Type B pancreatic cell (in vitro differentiated cells): ENCODE data around the gene VPS52. TPM values are rescaled to one million over a fixed set of nuclear protein-coding genes. Genes with fewer than 3 reads are reported as not detected.

Experiments used
- DNase-seq: peaks from one replicate; pipeline ENCODE4 v3.0.0; 2021; ENCODE audit warnings: mixed read lengths; ENCODE audit not compliant: unreplicated experiment; ENCODE audit errors: extremely low spot score
- H3K27ac Mint-ChIP-seq: 2 replicates; pipeline ENCODE4 v1.8.0; 2021; ENCODE audit warnings: mild to moderate bottlenecking, mixed read lengths
- H3K27me3 Mint-ChIP-seq: 2 replicates; pipeline ENCODE4 v1.8.0; 2021; ENCODE audit warnings: mixed read lengths
- H3K36me3 Mint-ChIP-seq: 2 replicates; pipeline ENCODE4 v1.8.0; 2021; ENCODE audit warnings: mixed read lengths
- H3K4me1 Mint-ChIP-seq: one replicate; pipeline ENCODE4 v1.8.0; 2021; ENCODE audit warnings: mixed read lengths; ENCODE audit not compliant: unreplicated experiment
- H3K4me3 Mint-ChIP-seq: 2 replicates; pipeline ENCODE4 v1.8.0; 2021; ENCODE audit warnings: mild to moderate bottlenecking, mixed read lengths
- H3K9me3 Mint-ChIP-seq: 2 replicates; pipeline ENCODE4 v1.8.0; 2021; ENCODE audit warnings: mixed read lengths
- CTCF ChIP-seq: fragments of 200-600 bp; sonication (generic); conservative IDR thresholded peaks from 2 replicates; pipeline ENCODE4 v1.5.0; 2021; ENCODE audit warnings: antibody characterized with exemption, mild to moderate bottlenecking
- total RNA-seq: library from RNA; stranded (reverse); gene quantifications from 2 replicates; pipeline ENCODE4 v1.2.1, GENCODE V29; 2021; ENCODE audit warnings: low replicate concordance

Gene VPS52
- total RNA-seq, 1 donor from 2014 or later: 62.4 TPM

DNA sequence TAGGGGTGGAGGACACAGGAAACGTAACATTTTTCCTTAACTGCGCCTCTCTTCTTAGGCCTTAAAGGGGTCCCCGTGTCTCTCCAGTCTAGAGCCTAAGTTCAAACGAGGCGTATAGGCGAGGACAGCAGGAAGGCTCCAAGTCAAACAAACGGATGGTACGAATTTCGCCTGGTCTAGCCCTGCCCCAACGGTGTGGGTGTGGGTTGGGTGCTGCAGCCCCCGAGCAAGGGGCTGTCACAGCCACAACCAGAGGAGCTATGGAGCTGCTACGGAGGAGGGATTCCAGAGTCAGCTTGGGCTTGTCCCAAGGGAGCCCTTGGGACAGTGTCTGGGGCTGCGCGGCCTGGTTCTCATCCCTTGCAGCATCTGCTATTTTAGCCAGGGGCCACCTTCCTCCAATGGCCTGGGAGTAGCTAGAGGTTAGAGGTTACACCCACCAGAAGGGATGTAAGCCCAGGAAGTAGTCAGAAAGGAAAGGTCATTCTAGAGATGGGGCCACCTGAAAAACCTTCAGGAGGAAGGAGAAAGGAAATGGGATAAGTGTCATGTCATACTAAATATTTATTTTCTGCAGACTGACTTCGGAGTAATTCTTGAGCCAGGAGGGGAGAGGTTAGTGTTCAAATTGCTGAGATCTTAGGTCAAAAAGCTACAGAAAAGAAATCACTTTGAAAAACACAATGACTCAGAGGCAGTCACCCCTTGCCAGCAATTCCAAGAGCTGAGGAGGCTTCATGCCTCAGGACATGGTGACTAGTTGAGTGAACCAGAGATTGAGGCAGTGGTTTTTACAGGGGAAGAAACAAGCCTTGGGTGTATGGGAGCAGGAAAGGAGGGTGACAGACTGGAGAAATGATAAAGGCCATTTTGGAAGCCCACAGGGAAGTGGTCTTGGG, 21.7 kb downstream of the VPS52 start:
- peaks cover 8% of the 10 kb centered on the region for H3K27me3 Mint-ChIP-seq
- DNase-seq: no peak
- H3K9me3 Mint-ChIP-seq: no peaks in the 10 kb centered on the region
- peak overlapping the region; percentile 96 for H3K27ac Mint-ChIP-seq
- TF ChIP-seq CTCF: no peak
- peaks cover 16% of the 10 kb centered on the region for H3K36me3 Mint-ChIP-seq
- peaks cover 28% of the 10 kb centered on the region for H3K4me1 Mint-ChIP-seq
- H3K4me3 Mint-ChIP-seq: peak overlapping the region; percentile 95

GRCh38 chr6:33248932-33249731, 22.5 kb downstream of the VPS52 start:
- Mint-ChIP-seq H3K4me3 (peak overlapping the region; percentile 95), H3K27ac (peak overlapping the region; percentile 96), H3K27me3 (peaks cover 8% of the 10 kb centered on the region), H3K4me1 (peaks cover 28% of the 10 kb centered on the region), H3K9me3 (no peaks in the 10 kb centered on the region), H3K36me3 (peaks cover 16% of the 10 kb centered on the region)
- TF ChIP-seq CTCF: no peak
- DNase-seq: peak; percentile 95

DNA sequence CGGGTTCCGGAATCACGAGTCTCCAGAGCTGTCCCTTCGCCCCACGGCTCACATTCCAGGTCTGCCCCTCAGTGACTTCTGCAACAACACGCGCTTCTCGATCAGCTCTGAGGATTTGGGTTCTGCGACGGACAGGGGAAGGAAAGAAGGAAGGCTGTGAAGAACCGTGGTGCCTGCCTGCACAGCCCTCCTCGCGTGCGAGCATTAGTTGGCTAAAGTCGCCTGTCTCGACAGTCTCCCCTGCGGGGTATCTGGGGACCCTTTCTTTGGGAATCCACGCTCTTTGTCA, 23.1 kb downstream of the VPS52 start:
- TF ChIP-seq CTCF: peak; percentile 14
- H3K27ac Mint-ChIP-seq: peak overlapping the region; percentile 96
- peak overlapping the region; percentile 95 for H3K4me3 Mint-ChIP-seq
- peaks cover 28% of the 10 kb centered on the region for H3K4me1 Mint-ChIP-seq
- no peak for DNase-seq
- H3K36me3 Mint-ChIP-seq: peaks cover 16% of the 10 kb centered on the region
- no peaks in the 10 kb centered on the region for H3K9me3 Mint-ChIP-seq
- peaks cover 8% of the 10 kb centered on the region for H3K27me3 Mint-ChIP-seq

GRCh38 chr6:33247977-33248642, 23.6 kb downstream of the VPS52 start:
- peak; percentile 98 for TF ChIP-seq CTCF
- Mint-ChIP-seq H3K36me3 (peaks cover 16% of the 10 kb centered on the region), H3K4me1 (peaks cover 28% of the 10 kb centered on the region), H3K27ac (peak overlapping the region; percentile 96), H3K27me3 (peaks cover 12% of the 10 kb centered on the region), H3K9me3 (no peaks in the 10 kb centered on the region), H3K4me3 (peak overlapping the region; percentile 95)
- DNase-seq: peak; percentile 95

GRCh38 chr6:33243476-33243875, 28.2 kb downstream of the VPS52 start:
- H3K27ac Mint-ChIP-seq: no peak overlapping the region
- DNase-seq: no peak
- peaks cover 36% of the 10 kb centered on the region for H3K27me3 Mint-ChIP-seq
- TF ChIP-seq CTCF: no peak
- no peak overlapping the region for H3K4me3 Mint-ChIP-seq
- no peaks in the 10 kb centered on the region for H3K36me3 Mint-ChIP-seq
- H3K4me1 Mint-ChIP-seq: peaks cover 2% of the 10 kb centered on the region
- H3K9me3 Mint-ChIP-seq: no peaks in the 10 kb centered on the region
